ENCODE measurements around the gene TNNT1. TPM values are rescaled to one million over a fixed set of nuclear protein-coding genes. Genes with fewer than 3 reads are reported as not detected.
A peak's percentile ranks its signal among the peaks of the same experiment; 100 is the strongest.
"Not testable (repeated sequence)": the region's sequence is repeated elsewhere in the genome, so short reads cannot be mapped to it uniquely, and the experiment has no call there.

Gene TNNT1
- total RNA-seq, 2 donors from 2014 or later, result 22.9 to 66.7 TPM

DNA sequence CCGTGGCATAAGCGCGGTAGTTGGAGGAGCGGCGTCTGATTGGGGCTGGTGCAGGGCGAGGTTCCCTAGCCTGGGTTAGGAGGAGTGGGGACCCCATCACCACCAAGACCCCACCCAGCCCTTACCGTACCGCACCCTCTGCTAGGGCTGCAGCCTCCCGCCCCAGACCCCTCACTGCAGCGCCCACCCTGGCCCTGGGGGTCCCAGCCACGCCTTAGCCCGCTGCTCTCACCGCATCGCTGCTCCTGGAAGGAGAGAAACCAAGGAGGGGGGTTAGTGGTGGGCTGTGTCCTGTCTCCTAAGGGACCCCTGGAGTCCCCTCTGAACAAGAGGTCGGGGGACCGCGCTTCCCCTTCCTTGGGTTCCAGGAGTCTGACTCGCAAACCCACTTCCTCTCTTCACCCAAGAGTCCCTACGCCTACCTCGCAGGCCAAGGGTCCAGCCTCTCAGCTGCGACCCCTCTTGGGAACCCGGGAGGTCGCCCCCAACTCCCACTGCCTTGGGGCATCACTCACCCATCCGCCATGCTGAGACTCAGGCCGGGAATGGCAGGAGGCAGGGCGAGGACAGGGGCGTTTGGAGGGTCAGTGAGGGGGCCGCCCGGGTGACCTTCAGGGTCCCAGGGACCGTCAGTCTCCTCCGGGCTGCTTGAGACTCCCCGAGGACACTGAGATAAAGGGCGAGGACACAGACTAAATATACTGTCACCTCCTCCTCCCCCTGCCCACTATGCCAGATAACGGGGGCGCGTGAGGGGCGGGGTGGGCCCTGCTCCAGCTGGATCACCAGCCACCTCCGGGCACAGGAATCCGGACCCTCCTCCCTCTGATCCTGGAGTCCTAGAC lies 8.3 kb upstream of the TNNT1 start, which contains the start of gene TNNI3:
TNNI3 (minus strand) TSS at position 669 of the 845 bp plus-strand sequence; CDS start at position 526, 143 bp downstream.
- Histone ChIP-seq H3K9ac (ENCODE audit: extremely low read depth, low read length, poor library complexity, severe bottlenecking) (no peak within 1 kb of the TSS), H3K27ac (ENCODE audit: low read depth, low read length) (no peak within 1 kb of the TSS), H3K36me3 (ENCODE audit: control insufficient read depth, insufficient read depth, low read length) (no peaks in the 10 kb centered on the region), H3K9me3 (ENCODE audit: control insufficient read depth, low read length) (peaks cover under 1% of the 10 kb centered on the region), H3K4me3 (ENCODE audit: low read length) (peak within 1 kb of the TSS; percentile 70), H3K4me1 (ENCODE audit: control insufficient read depth, insufficient read depth, low read length) (no peaks in the 10 kb centered on the region), H3K27me3 (ENCODE audit: control insufficient read depth, insufficient read depth, low read length, poor library complexity, severe bottlenecking) (no peaks in the 10 kb centered on the region)
- DNase-seq, result no peak
- WGBS, 2 experiments (ENCODE audit: insufficient coverage in 1 of 2, insufficient read length in 1 of 2), result 83 to 93% methylated on average over 19 to 39 of the region's 39 CpGs
- TF ChIP-seq, protein P1, sequence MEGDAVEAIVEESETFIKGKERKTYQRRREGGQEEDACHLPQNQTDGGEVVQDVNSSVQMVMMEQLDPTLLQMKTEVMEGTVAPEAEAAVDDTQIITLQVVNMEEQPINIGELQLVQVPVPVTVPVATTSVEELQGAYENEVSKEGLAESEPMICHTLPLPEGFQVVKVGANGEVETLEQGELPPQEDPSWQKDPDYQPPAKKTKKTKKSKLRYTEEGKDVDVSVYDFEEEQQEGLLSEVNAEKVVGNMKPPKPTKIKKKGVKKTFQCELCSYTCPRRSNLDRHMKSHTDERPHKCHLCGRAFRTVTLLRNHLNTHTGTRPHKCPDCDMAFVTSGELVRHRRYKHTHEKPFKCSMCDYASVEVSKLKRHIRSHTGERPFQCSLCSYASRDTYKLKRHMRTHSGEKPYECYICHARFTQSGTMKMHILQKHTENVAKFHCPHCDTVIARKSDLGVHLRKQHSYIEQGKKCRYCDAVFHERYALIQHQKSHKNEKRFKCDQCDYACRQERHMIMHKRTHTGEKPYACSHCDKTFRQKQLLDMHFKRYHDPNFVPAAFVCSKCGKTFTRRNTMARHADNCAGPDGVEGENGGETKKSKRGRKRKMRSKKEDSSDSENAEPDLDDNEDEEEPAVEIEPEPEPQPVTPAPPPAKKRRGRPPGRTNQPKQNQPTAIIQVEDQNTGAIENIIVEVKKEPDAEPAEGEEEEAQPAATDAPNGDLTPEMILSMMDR (conservative IDR thresholded peaks at IDR 0.05), result no peak
- Mint-ChIP-seq H3K9me3 (peaks cover 2% of the 10 kb centered on the region), H3K4me3 (peak within 1 kb of the TSS; percentile 57), H3K27ac (no peak within 1 kb of the TSS), H3K27me3 (ENCODE audit: insufficient read depth) (peaks cover 70% of the 10 kb centered on the region), H3K4me1 (peaks cover 6% of the 10 kb centered on the region), H3K36me3 (ENCODE audit: low read depth) (peaks cover 4% of the 10 kb centered on the region)

DNA sequence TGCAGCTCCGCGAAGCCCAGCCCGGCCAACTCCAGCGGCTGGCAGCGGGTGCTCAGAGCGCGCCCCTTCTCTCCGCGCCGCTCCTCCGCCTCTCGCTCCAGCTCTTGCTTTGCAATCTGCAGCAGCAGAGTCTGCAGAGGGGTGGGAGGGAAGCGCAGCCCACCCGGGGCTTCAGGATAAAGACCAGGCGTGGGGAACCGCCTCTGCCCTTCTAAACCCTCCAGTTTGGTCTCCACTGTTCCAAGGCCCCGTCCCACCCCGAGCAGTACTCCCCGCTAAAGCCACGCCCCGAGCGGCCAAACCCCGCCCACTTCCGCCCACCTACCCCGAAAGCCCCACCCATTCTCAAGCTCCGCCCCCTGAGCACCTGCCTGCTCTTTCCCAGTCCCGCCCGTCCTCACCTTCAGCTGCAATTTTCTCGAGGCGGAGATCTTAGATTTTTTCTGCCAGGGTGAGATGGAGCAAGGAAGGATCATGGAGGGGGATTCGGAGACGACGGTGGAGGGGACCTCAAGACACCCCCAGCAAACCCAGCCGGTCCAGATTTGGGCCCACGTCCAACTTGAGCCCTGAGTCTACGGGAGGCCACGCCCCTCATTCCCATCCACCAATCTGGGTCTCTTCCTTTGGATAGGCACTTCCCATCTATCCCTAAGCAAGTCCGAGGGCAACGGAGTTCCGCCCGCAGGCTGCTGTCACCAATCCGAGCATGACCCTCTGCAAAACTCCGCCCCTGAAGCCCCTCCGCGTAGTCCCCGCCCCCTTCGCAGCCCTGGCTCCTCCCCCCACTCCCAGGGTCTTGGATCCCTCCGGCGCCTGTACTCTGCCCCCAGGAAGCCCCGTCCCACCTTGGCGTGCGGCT lies 7.4 kb upstream of the TNNT1 start:
- TF ChIP-seq, protein P1 (conservative IDR thresholded peaks at IDR 0.05), result no peak
- Mint-ChIP-seq H3K4me1 (peaks cover 6% of the 10 kb centered on the region), H3K27ac (no peak overlapping the region), H3K4me3 (peak overlapping the region; percentile 57), H3K27me3 (ENCODE audit: insufficient read depth) (peaks cover 66% of the 10 kb centered on the region), H3K9me3 (peaks cover 6% of the 10 kb centered on the region), H3K36me3 (ENCODE audit: low read depth) (peaks cover 10% of the 10 kb centered on the region)
- H3K27ac ChIP-seq (ENCODE audit: low read depth, low read length), result no peak overlapping the region
- no peak overlapping the region for H3K9ac ChIP-seq (ENCODE audit: extremely low read depth, low read length, poor library complexity, severe bottlenecking)
- H3K36me3 ChIP-seq (ENCODE audit: control insufficient read depth, insufficient read depth, low read length), result no peaks in the 10 kb centered on the region
- no peaks in the 10 kb centered on the region for H3K27me3 ChIP-seq (ENCODE audit: control insufficient read depth, insufficient read depth, low read length, poor library complexity, severe bottlenecking)
- peak; percentile 98 for DNase-seq
- H3K4me3 ChIP-seq (ENCODE audit: low read length), result peak overlapping the region; percentile 70
- H3K9me3 ChIP-seq (ENCODE audit: control insufficient read depth, low read length), result peaks cover 8% of the 10 kb centered on the region
- no peaks in the 10 kb centered on the region for H3K4me1 ChIP-seq (ENCODE audit: control insufficient read depth, insufficient read depth, low read length)
- 28 to 44% methylated on average over 10 to 52 of the region's 52 CpGs for WGBS, 2 experiments (ENCODE audit: insufficient coverage in 1 of 2, insufficient read length in 1 of 2)

DNA sequence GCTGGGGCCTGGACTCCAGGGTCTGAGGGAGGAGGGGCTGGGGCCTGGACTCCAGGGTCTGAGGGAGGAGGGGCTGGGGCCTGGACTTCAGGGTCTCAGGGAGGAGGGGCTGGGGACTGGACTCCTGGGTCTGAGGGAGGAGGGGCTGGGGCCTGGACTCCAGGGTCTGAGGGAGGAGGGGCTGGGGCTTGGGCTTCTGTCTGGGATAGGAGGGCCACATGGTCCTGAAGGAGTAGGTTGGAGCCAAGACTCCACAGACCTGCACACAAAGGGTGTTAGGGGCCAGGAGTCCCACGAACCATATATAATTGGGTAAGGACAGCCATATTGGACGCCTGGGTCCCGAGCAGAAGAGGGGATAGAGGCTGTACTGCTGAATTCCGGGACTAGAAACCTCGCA lies 6.8 kb upstream of the TNNT1 start:
- peaks cover 11% of the 10 kb centered on the region for H3K36me3 Mint-ChIP-seq (ENCODE audit: low read depth)
- not testable (repeated sequence) for H3K27me3 ChIP-seq (ENCODE audit: control insufficient read depth, insufficient read depth, low read length, poor library complexity, severe bottlenecking); H3K9ac ChIP-seq (ENCODE audit: extremely low read depth, low read length, poor library complexity, severe bottlenecking); H3K9me3 ChIP-seq (ENCODE audit: control insufficient read depth, low read length); DNase-seq; H3K27ac Mint-ChIP-seq; H3K4me1 Mint-ChIP-seq; H3K4me1 ChIP-seq (ENCODE audit: control insufficient read depth, insufficient read depth, low read length); H3K9me3 Mint-ChIP-seq; H3K27ac ChIP-seq (ENCODE audit: low read depth, low read length); H3K36me3 ChIP-seq (ENCODE audit: control insufficient read depth, insufficient read depth, low read length)
- H3K4me3 ChIP-seq (ENCODE audit: low read length), result peak overlapping the region; percentile 70
- peaks cover 64% of the 10 kb centered on the region for H3K27me3 Mint-ChIP-seq (ENCODE audit: insufficient read depth)
- peak overlapping the region; percentile 57 for H3K4me3 Mint-ChIP-seq
- WGBS, 2 experiments (ENCODE audit: insufficient coverage in 1 of 2, insufficient read length in 1 of 2), result 48 to 59% methylated on average over 4 to 5 of the region's 5 CpGs

Measured in endodermal cell (in vitro differentiated cells).